Keratinocyte (primary cell): Measurements from ENCODE around the gene LRRN3. TPM values are rescaled to one million over a fixed set of nuclear protein-coding genes. Genes with fewer than 3 reads are reported as not detected.

Experiments
- DNase-seq: peaks from one replicate; pipeline ENCODE4 v3.0.0-alpha.2; 2011; ENCODE audit warnings: low read depth, missing footprints, low spot score
- FAIRE-seq: peaks from 2 replicates; lab custom pipeline; 2011; peaks lifted over from hg19 to GRCh38; lab: Jason Lieb, UNC
- H2AFZ ChIP-seq: 2 replicates; pipeline ENCODE4 v1.6.0; 2012; ENCODE audit warnings: low read length, control low read depth, inconsistent platforms; ENCODE audit not compliant: control insufficient read depth
- H3K27ac ChIP-seq: 2 replicates; pipeline ENCODE4 v1.5.1; 2011; ENCODE audit warnings: low read length; ENCODE audit not compliant: control insufficient read depth, insufficient read depth
- H3K27me3 ChIP-seq: 3 replicates; pipeline ENCODE4 v1.6.0; 2011; ENCODE audit warnings: low read length; ENCODE audit not compliant: control insufficient read depth, insufficient read depth; ENCODE audit errors: extremely low read depth
- H3K36me3 ChIP-seq, 2 experiments: 2 replicates in 1 of 2; 3 replicates in 1 of 2; pipeline ENCODE4 v1.5.1; 2011; ENCODE audit warnings: low read length in 2 of 2, mild to moderate bottlenecking in 1 of 2; ENCODE audit not compliant: control insufficient read depth in 2 of 2, insufficient read depth in 2 of 2; ENCODE audit errors: extremely low read depth in 1 of 2
- H3K4me1 ChIP-seq: 3 replicates; pipeline ENCODE4 v1.5.1; 2011; ENCODE audit warnings: low read length; ENCODE audit not compliant: control insufficient read depth, insufficient read depth; ENCODE audit errors: extremely low read depth
- H3K4me2 ChIP-seq: 3 replicates; pipeline ENCODE4 v1.6.0; 2011; ENCODE audit warnings: low read depth, low read length; ENCODE audit not compliant: control insufficient read depth, insufficient read depth; ENCODE audit errors: extremely low read depth
- H3K4me3 ChIP-seq, 3 experiments: fragments of 200-600 bp in 1 of 3; sonication (generic) in 1 of 3; 2 replicates in 2 of 3; 3 replicates in 1 of 3; pipeline ENCODE4 v1.5.1; 2011 to 2016; ENCODE audit warnings: low read length in 3 of 3, mild to moderate bottlenecking in 3 of 3, control low read depth in 2 of 3, inconsistent platforms in 1 of 3, low read depth in 1 of 3, mixed read lengths in 1 of 3, mixed run types in 1 of 3, moderate library complexity in 1 of 3; ENCODE audit not compliant: control insufficient read depth in 2 of 3, insufficient read depth in 2 of 3; ENCODE audit errors: extremely low read depth in 1 of 3
- H3K79me2 ChIP-seq: 2 replicates; pipeline ENCODE4 v1.6.0; 2012; ENCODE audit warnings: low read length; ENCODE audit not compliant: control insufficient read depth, insufficient read depth
- H3K9ac ChIP-seq: 3 replicates; pipeline ENCODE4 v1.6.0; 2011; ENCODE audit warnings: low read length; ENCODE audit not compliant: control insufficient read depth, insufficient read depth; ENCODE audit errors: extremely low read depth
- H3K9me1 ChIP-seq: 3 replicates; pipeline ENCODE4 v1.6.0; 2011; ENCODE audit warnings: low read length; ENCODE audit not compliant: control insufficient read depth, insufficient read depth; ENCODE audit errors: extremely low read depth
- H3K9me3 ChIP-seq: 2 replicates; pipeline ENCODE4 v1.5.1; 2012; ENCODE audit warnings: low read depth, low read length; ENCODE audit not compliant: control insufficient read depth
- H4K20me1 ChIP-seq: 3 replicates; pipeline ENCODE4 v1.6.0; 2011; ENCODE audit warnings: low read length; ENCODE audit not compliant: control insufficient read depth, insufficient read depth; ENCODE audit errors: extremely low read depth
- EZH2 ChIP-seq: IDR thresholded peaks from one replicate; pipeline ENCODE4 v1.6.1; 2012; ENCODE audit warnings: inconsistent platforms, mild to moderate bottlenecking, low read length, moderate library complexity
- dilution Hi-C: fragments of 300-500 bp; cut with MboI; formaldehyde crosslinking; loops from one replicate; pipeline ENCODE4 v1.7.0; 2020; ENCODE audit warnings: low sequenced_read_pairs; ENCODE audit not compliant: extremely low pct_ligation_motif_present
- polyA plus RNA-seq, 5 experiments: library from polyadenylated mRNA; depleted of rRNA in 3 of 5; stranded (reverse) in 3 of 5; stranded (forward) in 1 of 5; unstranded in 1 of 5; fragments of >200 nt; gene quantifications; 1 replicate in 1 of 5; 2 replicates in 3 of 5; 3 replicates in 1 of 5; pipeline versions ENCODE4 v1.2.1 to v1.2.3, GENCODE V29; 2011 to 2012; ENCODE audit warnings: missing spikeins in 2 of 5, low read depth in 1 of 5, low replicate concordance in 1 of 5
- TF ChIP-seq, protein P1 (sequence below), 3 experiments: IDR thresholded peaks in 1 of 3; conservative IDR thresholded peaks in 1 of 3; optimal IDR thresholded peaks in 1 of 3; 2 replicates in 2 of 3; 3 replicates in 1 of 3; pipeline versions ENCODE3 to v1.5.1; 2011; ENCODE audit warnings: low read length in 3 of 3, mild to moderate bottlenecking in 3 of 3, moderate library complexity in 2 of 3, control low read depth in 1 of 3, inconsistent platforms in 1 of 3; ENCODE audit not compliant: insufficient read depth in 2 of 3; ENCODE audit errors: extremely low read depth in 1 of 3

LRRN3 gene
- polyA plus RNA-seq, 1 donor (not counting 4 experiments of a cell fraction or from before 2014, with no cell fraction given) = not detected

DNA sequence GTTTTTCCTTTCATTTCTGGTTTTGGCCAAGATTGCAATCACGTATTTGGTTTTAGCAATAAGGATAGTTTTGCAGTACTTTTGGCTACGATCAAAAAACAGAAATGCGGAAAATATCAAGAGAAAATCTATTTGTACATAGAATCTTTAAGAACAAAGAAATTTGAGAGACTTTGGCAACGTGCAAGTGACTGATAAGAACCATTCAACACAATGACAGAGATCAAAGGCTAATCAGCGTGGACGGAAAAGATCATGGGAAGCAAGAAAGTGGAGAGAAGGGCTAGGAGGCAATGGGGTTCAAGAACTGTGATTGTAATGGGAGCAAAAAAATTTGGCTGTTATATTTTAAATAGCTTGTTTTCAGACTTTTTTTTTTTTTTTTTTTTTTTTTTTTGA is 16.2 kb upstream of the LRRN3 start:
- no peak overlapping the region for H2AFZ ChIP-seq
- no peaks in the 10 kb centered on the region for H3K27me3 ChIP-seq
- FAIRE-seq (no peak), DNase-seq (no peak)
- no peaks in the 10 kb centered on the region for H3K36me3 ChIP-seq
- dilution Hi-C loops = no loop called here
- H4K20me1 ChIP-seq = no peaks in the 10 kb centered on the region
- H3K4me3 ChIP-seq = no peak overlapping the region
- H3K9me1 ChIP-seq = no peaks in the 10 kb centered on the region
- H3K4me2 ChIP-seq = no peak overlapping the region
- no peak for TF ChIP-seq EZH2
- TF ChIP-seq, protein P1, sequence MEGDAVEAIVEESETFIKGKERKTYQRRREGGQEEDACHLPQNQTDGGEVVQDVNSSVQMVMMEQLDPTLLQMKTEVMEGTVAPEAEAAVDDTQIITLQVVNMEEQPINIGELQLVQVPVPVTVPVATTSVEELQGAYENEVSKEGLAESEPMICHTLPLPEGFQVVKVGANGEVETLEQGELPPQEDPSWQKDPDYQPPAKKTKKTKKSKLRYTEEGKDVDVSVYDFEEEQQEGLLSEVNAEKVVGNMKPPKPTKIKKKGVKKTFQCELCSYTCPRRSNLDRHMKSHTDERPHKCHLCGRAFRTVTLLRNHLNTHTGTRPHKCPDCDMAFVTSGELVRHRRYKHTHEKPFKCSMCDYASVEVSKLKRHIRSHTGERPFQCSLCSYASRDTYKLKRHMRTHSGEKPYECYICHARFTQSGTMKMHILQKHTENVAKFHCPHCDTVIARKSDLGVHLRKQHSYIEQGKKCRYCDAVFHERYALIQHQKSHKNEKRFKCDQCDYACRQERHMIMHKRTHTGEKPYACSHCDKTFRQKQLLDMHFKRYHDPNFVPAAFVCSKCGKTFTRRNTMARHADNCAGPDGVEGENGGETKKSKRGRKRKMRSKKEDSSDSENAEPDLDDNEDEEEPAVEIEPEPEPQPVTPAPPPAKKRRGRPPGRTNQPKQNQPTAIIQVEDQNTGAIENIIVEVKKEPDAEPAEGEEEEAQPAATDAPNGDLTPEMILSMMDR (optimal IDR thresholded peaks at IDR 0.05 in 1 of 3, IDR thresholded peaks at IDR 0.05 in 1 of 3, conservative IDR thresholded peaks at IDR 0.05 in 1 of 3; ENCODE audit: extremely low read depth in 1 of 3, insufficient read depth in 2 of 3, low read length in 3 of 3) = no peak
- no peak overlapping the region for H3K9ac ChIP-seq
- no peaks in the 10 kb centered on the region for H3K9me3 ChIP-seq
- H3K79me2 ChIP-seq = no peaks in the 10 kb centered on the region
- no peak overlapping the region for H3K27ac ChIP-seq
- peaks cover 7% of the 10 kb centered on the region for H3K4me1 ChIP-seq

DNA sequence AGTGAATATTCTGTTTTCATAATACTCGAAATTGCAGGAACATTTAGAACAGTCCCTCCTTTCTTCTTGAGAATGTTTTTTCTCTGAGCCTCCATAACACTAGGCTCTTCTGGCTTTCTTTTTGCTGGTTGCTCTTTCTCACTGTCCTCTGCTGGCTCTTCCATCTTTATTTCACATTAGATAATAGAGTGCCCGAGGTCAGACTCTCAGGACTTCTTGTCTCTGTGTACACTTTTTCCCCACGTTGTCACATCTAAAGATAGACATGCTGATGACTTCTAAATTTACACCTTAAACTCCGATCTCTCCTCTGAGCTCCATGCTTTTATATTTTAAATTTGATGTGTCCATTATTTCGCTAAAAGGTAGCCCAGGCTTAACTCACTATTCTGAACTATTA is 15.4 kb upstream of the LRRN3 start:
- H3K27me3 ChIP-seq = no peaks in the 10 kb centered on the region
- no peak overlapping the region for H3K4me3 ChIP-seq
- DNase-seq = no peak
- FAIRE-seq = no peak
- no peak overlapping the region for H3K27ac ChIP-seq
- H3K36me3 ChIP-seq = no peaks in the 10 kb centered on the region
- H3K79me2 ChIP-seq = no peaks in the 10 kb centered on the region
- TF ChIP-seq, protein P1 (optimal IDR thresholded peaks at IDR 0.05 in 1 of 3, IDR thresholded peaks at IDR 0.05 in 1 of 3, conservative IDR thresholded peaks at IDR 0.05 in 1 of 3; ENCODE audit: extremely low read depth in 1 of 3, insufficient read depth in 2 of 3, low read length in 3 of 3) = no peak
- no peak for TF ChIP-seq EZH2
- H3K9me3 ChIP-seq = no peaks in the 10 kb centered on the region
- peaks cover 7% of the 10 kb centered on the region for H3K4me1 ChIP-seq
- no peaks in the 10 kb centered on the region for H4K20me1 ChIP-seq
- dilution Hi-C loops = no loop called here
- no peak overlapping the region for H3K9ac ChIP-seq
- no peak overlapping the region for H3K4me2 ChIP-seq
- H3K9me1 ChIP-seq = no peaks in the 10 kb centered on the region
- no peak overlapping the region for H2AFZ ChIP-seq
